GM13977 (cell line): ENCODE results near the gene MARK3.

Experiments used
- DNase-seq: peaks from one replicate; pipeline ENCODE4 v3.0.0; 2012; ENCODE audit warnings: low spot score
- in situ Hi-C: fragments of 300-500 bp; cut with MboI; formaldehyde crosslinking; loops from one replicate; pipeline ENCODE4 v1.12.0; 2022; ENCODE audit warnings: low sequenced_read_pairs, low pct_unique_long_range_greater_than_20kb, mixed read lengths, inconsistent platforms; ENCODE audit not compliant: unreplicated experiment
- TF ChIP-seq, protein P1 (sequence below): IDR thresholded peaks from 2 replicates; pipeline ENCODE4 v1.5.1; 2012; ENCODE audit warnings: mild to moderate bottlenecking, control low read depth; ENCODE audit not compliant: insufficient read depth; ENCODE audit errors: extremely low read depth, missing control alignments

The MARK3 gene

DNA sequence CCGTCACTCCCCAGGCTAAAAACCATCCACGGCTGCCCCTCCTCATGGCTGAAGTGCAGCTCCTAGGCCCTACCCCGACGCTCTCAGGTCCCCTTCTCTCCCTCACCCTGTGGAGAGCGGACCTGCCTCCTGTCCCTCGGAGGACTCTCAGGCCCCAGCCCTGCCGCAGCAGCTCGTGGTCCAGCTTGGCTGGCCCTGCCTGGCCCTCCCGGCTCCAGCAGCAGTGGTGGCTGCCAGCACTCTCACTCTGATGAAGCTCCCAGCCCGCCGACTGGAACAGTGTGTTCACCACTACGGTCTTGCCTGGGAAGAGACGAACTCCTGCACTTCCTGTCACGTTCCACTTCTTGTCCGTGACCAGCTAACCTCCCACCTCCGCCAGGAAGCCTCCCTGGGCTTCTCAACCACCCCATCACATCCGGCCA lies 166.1 kb downstream of the MARK3 start:
- in situ Hi-C loops, result loop anchor here (10.0 kb wide), 1 partner anchor 47 kb away; no protein-coding TSS in a partner anchor
- DNase-seq, result no peak
- TF ChIP-seq, protein P1, sequence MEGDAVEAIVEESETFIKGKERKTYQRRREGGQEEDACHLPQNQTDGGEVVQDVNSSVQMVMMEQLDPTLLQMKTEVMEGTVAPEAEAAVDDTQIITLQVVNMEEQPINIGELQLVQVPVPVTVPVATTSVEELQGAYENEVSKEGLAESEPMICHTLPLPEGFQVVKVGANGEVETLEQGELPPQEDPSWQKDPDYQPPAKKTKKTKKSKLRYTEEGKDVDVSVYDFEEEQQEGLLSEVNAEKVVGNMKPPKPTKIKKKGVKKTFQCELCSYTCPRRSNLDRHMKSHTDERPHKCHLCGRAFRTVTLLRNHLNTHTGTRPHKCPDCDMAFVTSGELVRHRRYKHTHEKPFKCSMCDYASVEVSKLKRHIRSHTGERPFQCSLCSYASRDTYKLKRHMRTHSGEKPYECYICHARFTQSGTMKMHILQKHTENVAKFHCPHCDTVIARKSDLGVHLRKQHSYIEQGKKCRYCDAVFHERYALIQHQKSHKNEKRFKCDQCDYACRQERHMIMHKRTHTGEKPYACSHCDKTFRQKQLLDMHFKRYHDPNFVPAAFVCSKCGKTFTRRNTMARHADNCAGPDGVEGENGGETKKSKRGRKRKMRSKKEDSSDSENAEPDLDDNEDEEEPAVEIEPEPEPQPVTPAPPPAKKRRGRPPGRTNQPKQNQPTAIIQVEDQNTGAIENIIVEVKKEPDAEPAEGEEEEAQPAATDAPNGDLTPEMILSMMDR, result no peak

DNA sequence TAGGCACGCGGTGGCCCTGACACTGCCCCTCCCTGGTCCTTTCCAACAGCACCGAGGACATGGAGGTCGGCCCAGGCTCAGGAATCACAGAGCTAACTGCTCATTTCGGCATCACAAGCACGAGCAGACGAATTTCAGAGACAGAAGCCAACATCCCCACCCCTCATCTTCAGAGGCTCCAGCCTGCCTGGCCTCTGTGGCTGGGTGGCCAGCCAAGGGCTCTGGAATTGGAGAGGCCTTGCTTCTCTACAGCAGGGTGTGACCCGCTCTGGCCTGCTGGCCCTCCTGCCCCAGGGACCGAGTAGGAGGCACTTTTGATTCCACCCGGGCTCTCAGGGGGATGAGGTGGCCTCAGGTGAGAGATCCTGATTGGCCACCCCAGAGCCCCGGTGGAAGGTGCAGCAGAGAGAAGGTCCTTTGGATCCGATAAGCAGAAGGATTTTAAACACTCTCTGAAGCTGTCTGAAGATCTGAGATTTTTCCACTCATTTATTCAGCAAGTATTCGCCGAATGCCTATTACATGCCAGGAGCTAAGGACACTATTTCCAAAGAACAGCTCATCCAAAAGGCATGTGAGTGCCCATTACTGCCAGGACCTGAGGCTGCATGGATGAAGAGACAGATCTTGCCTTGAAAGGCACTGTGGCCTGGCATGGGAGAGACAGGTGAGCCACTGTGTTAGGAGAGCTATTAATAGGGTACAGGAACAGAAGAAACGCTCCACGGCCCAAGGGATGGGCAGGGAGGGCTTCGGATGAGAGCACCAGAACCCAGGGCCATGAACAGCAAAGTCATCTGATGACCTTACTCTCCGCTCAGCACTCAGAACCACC lies 167.0 kb downstream of the MARK3 start:
- TF ChIP-seq, protein P1, result no peak
- in situ Hi-C loops, result loop anchor here (10.0 kb wide), 1 partner anchor 47 kb away; no protein-coding TSS in a partner anchor
- no peak for DNase-seq

DNA sequence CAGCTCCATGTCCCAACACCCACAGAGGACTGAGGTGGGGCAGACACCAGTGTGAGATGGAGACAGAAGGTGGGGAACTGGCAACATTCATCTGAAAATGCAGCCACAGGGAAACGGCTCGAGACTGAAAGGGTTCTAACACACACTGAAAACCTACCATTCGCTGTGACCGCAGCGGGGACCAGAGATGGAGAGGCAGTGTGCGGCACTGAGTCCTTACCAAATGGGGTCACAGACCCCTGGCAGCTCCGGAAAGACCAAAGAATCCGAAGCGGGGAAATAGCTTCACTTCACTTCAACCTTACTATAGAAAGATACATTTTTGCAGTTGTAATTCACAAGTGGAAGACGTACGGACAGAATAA lies 167.6 kb downstream of the MARK3 start:
- in situ Hi-C loops, result loop anchor here (10.0 kb wide), 1 partner anchor 48 kb away; no protein-coding TSS in a partner anchor
- no peak for DNase-seq
- TF ChIP-seq, protein P1, result no peak
